Measurements from ENCODE around the gene FAM161A.
A peak's percentile ranks its signal among the peaks of the same experiment; 100 is the strongest.
"Not testable (repeated sequence)": the region's sequence is repeated elsewhere in the genome, so short reads cannot be mapped to it uniquely, and the experiment has no call there.

FAM161A gene

GRCh38 chr2:61853847-61854563, at the start of gene FAM161A:
Gene FAM161A (minus strand): TSS chr2:61854060. CDS start chr2:61854041, 19 bp downstream.
- DNase-seq (ENCODE audit: low spot score) = peak; percentile 88

GRCh38 chr2:61900281-61900680, 46.4 kb upstream of the FAM161A start:
- no peak for DNase-seq (ENCODE audit: low spot score)

GRCh38 chr2:61898810-61899209, 45.0 kb upstream of the FAM161A start:
- peak; percentile 58 for DNase-seq (ENCODE audit: low spot score)

- DNase-seq (ENCODE audit: low spot score) = peak; percentile 84
These were observed 34.6 kb upstream of the FAM161A start, which contains the start of gene CCT4 for GRCh38 chr2:61888267-61889055. Gene CCT4 (minus strand): TSS chr2:61888656. CDS start chr2:61888507, 149 bp downstream.

- peak; percentile 69 for DNase-seq (ENCODE audit: low spot score)
These were observed 33.9 kb upstream of the FAM161A start for GRCh38 chr2:61887717-61888266.

GRCh38 chr2:61885896-61886603, 32.2 kb upstream of the FAM161A start:
- DNase-seq (ENCODE audit: low spot score) = no peak

GRCh38 chr2:61882850-61883249, 29.0 kb upstream of the FAM161A start:
- DNase-seq (ENCODE audit: low spot score) = no peak

- not testable (repeated sequence) for DNase-seq (ENCODE audit: low spot score)
These were observed 25.5 kb upstream of the FAM161A start for GRCh38 chr2:61879351-61879750.

GRCh38 chr2:61878761-61879160, 24.9 kb upstream of the FAM161A start:
- DNase-seq (ENCODE audit: low spot score) = no peak

GRCh38 chr2:61877571-61878245, 23.8 kb upstream of the FAM161A start:
- no peak for DNase-seq (ENCODE audit: low spot score)

GRCh38 chr2:61876400-61876799, 22.5 kb upstream of the FAM161A start:
- DNase-seq (ENCODE audit: low spot score) = no peak

- not testable (repeated sequence) for DNase-seq (ENCODE audit: low spot score)
These were observed 12.7 kb upstream of the FAM161A start for GRCh38 chr2:61866482-61867089.

- DNase-seq (ENCODE audit: low spot score) = no peak
These were observed 8.2 kb upstream of the FAM161A start for GRCh38 chr2:61862085-61862484.

- no peak for DNase-seq (ENCODE audit: low spot score)
These were observed 3.4 kb upstream of the FAM161A start for GRCh38 chr2:61857224-61857623.

- DNase-seq (ENCODE audit: low spot score) = no peak
These were observed 1.4 kb upstream of the FAM161A start for GRCh38 chr2:61855318-61855613.

GRCh38 chr2:61854564-61855317, 881 bp upstream of the FAM161A start:
- peak; percentile 98 for DNase-seq (ENCODE audit: low spot score)

- DNase-seq (ENCODE audit: low spot score) = peak; percentile 65
These were observed 594 bp downstream of the FAM161A start for GRCh38 chr2:61853086-61853846.

GRCh38 chr2:61851270-61851669, 2.6 kb downstream of the FAM161A start:
- not testable (repeated sequence) for DNase-seq (ENCODE audit: low spot score)

GRCh38 chr2:61845320-61845719, 8.5 kb downstream of the FAM161A start:
- DNase-seq (ENCODE audit: low spot score) = no peak

GRCh38 chr2:61841286-61841685, 12.6 kb downstream of the FAM161A start:
- no peak for DNase-seq (ENCODE audit: low spot score)
